ENCODE data around the gene JARID2. TPM values are rescaled to one million over a fixed set of nuclear protein-coding genes. Genes with fewer than 3 reads are reported as not detected.

JARID2 gene
- total and polyA plus RNA-seq, 4 donors = 3.8 to 14.8 (median 12.0) TPM

DNA sequence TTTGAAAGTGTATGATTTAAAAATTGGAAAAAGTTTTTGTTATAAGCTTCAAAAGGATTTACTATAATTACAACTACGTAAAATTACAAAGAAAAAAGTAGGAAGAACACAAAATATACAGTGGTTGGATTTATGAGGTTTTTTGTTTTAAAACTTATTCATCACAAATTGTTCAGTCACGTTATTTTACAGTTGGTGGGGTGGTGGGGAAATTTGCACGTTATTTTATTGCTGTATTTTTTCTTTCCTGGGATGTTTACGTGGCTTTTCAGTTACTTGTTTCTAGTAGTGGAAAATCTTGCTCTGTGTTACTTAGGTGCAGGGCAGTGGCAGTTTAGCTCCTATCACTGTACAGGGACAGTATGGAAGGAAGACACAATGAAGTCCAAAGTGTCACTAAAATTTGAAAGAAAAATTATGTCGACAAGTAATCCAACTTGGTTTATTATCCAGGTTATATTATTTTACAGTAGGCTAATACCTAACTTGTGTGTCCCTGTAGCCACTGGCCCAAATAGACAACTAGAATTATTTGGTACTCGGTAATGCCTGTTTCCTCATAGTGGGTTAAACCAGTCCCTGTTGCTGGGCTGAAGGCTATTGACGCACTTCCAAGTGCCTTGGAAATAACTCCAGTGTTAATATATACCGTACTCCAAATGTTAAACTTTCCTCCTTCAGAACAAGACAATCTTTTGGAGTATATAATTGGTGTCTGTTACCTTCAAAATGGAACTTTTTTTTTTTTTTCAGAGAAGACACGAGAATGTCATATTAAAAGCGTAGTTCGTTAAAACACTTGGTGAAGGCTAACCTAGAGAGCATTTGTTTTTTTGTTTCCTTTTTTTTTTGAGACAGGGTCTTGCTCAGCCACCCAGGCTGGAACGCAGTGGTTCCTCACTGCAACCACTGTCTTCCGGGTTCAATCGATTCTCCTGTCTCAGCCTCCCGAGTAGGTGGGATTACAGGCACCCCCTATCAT lies 4.6 kb downstream of the JARID2 start:
- no peak for ATAC-seq (ENCODE audit: insufficient read depth, low FRiP score)

DNA sequence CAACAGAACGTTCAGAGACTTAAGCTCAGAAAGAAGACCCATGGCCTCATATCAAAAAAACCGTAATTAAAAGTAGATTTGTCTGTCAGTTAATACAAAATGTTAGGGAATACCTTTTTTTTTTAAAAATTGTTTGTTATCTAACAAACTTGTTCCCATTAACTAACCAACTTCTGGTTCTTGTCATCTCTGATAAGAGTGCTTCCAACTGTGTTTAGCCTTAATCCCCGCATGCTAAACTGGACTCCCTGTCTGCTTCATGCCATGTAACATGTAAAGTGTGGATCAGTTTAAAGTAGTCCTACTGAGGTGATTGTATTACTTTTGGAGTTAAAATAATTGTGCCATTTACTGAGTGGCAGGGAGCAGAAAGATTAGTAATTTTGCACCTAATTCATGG lies 6.3 kb downstream of the JARID2 start:
- TF ChIP-seq, protein P1, sequence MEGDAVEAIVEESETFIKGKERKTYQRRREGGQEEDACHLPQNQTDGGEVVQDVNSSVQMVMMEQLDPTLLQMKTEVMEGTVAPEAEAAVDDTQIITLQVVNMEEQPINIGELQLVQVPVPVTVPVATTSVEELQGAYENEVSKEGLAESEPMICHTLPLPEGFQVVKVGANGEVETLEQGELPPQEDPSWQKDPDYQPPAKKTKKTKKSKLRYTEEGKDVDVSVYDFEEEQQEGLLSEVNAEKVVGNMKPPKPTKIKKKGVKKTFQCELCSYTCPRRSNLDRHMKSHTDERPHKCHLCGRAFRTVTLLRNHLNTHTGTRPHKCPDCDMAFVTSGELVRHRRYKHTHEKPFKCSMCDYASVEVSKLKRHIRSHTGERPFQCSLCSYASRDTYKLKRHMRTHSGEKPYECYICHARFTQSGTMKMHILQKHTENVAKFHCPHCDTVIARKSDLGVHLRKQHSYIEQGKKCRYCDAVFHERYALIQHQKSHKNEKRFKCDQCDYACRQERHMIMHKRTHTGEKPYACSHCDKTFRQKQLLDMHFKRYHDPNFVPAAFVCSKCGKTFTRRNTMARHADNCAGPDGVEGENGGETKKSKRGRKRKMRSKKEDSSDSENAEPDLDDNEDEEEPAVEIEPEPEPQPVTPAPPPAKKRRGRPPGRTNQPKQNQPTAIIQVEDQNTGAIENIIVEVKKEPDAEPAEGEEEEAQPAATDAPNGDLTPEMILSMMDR (IDR thresholded peaks at IDR 0.05; ENCODE audit: control extremely low read depth, extremely low read depth) = no peak
- H3K9me3 ChIP-seq (ENCODE audit: control insufficient read depth in 4 of 4, insufficient read depth in 3 of 4, low read length in 3 of 4) = no peaks in the 10 kb centered on the region
- no peak overlapping the region for H3K4me3 ChIP-seq
- no peaks in the 10 kb centered on the region for H3K36me3 ChIP-seq (ENCODE audit: control insufficient read depth in 4 of 4, insufficient read depth in 4 of 4, low read length in 4 of 4)
- WGBS, 2 donors = 38 to 66% methylated on average over 3 of the region's 3 CpGs
- ATAC-seq (ENCODE audit: insufficient read depth, low FRiP score) = no peak
- no peak overlapping the region for H3K27ac ChIP-seq (ENCODE audit: low read depth in 1 of 2, low read length in 1 of 2)
- H3K9ac ChIP-seq (ENCODE audit: insufficient read depth in 1 of 2, low read length in 2 of 2) = no peak overlapping the region
- DNase-seq = no peak
- H3K4me1 ChIP-seq (ENCODE audit: control insufficient read depth in 5 of 5, insufficient read depth in 5 of 5, low read length in 5 of 5) = peaks cover 6 to 30% (median 16%) of the 10 kb centered on the region in 5 donors
- H3K27me3 ChIP-seq (ENCODE audit: control insufficient read depth in 3 of 3, insufficient read depth in 3 of 3, low read length in 2 of 3) = no peaks in the 10 kb centered on the region

More for the DNA sequence above, 4.6 kb downstream of the JARID2 start:
- H3K9ac ChIP-seq (ENCODE audit: insufficient read depth in 1 of 2, low read length in 2 of 2) = no peak overlapping the region
- peaks cover under 1 to 19% (median 12%) of the 10 kb centered on the region in 5 donors for H3K4me1 ChIP-seq (ENCODE audit: control insufficient read depth in 5 of 5, insufficient read depth in 5 of 5, low read length in 5 of 5)
- no peaks in the 10 kb centered on the region for H3K27me3 ChIP-seq (ENCODE audit: control insufficient read depth in 3 of 3, insufficient read depth in 3 of 3, low read length in 2 of 3)
- H3K9me3 ChIP-seq (ENCODE audit: control insufficient read depth in 4 of 4, insufficient read depth in 3 of 4, low read length in 3 of 4) = no peaks in the 10 kb centered on the region
- H3K4me3 ChIP-seq = no peak overlapping the region
- H3K27ac ChIP-seq (ENCODE audit: low read depth in 1 of 2, low read length in 1 of 2) = no peak overlapping the region
- DNase-seq = peak in 2 of 3 donors; percentile 35 to 51
- H3K36me3 ChIP-seq (ENCODE audit: control insufficient read depth in 4 of 4, insufficient read depth in 4 of 4, low read length in 4 of 4) = no peaks in the 10 kb centered on the region
- WGBS, 2 donors = 62 to 78% methylated on average over 15 of the region's 15 CpGs
- TF ChIP-seq, protein P1 (IDR thresholded peaks at IDR 0.05; ENCODE audit: control extremely low read depth, extremely low read depth) = no peak

DNA sequence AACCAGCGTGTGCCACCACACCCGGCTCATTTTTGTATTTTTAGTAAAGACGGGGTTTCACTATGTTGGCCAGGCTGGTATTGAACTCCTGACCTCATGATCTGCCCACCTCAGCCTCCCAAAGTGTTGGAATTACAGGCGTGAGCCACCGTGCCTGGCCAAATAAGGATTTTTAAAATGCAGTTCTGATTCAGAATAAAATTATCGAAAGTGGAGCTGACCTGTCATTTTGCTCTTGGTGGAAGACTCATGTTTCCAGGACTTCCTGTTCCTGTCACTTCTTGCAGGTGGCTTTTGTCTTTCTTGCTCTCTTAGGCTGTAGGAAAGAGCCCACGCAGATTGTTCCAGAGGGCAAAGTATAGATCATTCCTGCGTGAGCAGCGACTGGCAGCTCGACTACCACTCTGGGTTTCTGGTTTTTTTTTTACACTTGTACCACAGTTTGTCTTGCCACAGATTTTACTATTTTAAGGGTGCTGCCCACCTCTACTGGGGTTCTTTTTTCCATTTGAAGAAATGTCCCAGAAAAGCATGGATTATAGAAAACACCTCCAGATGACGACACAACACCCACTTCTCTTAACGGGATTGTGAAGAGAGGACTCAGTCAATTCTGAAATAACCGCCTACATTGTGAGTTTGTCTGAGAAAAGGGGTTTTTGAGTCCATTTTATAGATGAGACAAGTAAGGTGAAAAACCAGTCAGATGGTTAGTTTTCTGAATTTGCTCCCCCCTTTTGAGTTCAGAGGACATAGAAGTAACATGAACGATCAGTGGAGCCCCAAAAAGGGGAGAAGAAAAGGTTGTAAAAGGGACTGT lies 7.5 kb downstream of the JARID2 start:
- Histone ChIP-seq H3K9ac (ENCODE audit: insufficient read depth in 1 of 2, low read length in 2 of 2) (no peak overlapping the region), H3K27me3 (ENCODE audit: control insufficient read depth in 3 of 3, insufficient read depth in 3 of 3, low read length in 2 of 3) (no peaks in the 10 kb centered on the region), H3K27ac (ENCODE audit: low read depth in 1 of 2, low read length in 1 of 2) (no peak overlapping the region), H3K4me1 (ENCODE audit: control insufficient read depth in 5 of 5, insufficient read depth in 5 of 5, low read length in 5 of 5) (peaks cover 6 to 38% (median 16%) of the 10 kb centered on the region in 5 donors), H3K36me3 (ENCODE audit: control insufficient read depth in 4 of 4, insufficient read depth in 4 of 4, low read length in 4 of 4) (no peaks in the 10 kb centered on the region), H3K4me3 (no peak overlapping the region), H3K9me3 (ENCODE audit: control insufficient read depth in 4 of 4, insufficient read depth in 3 of 4, low read length in 3 of 4) (no peaks in the 10 kb centered on the region)
- TF ChIP-seq, protein P1 (IDR thresholded peaks at IDR 0.05; ENCODE audit: control extremely low read depth, extremely low read depth) = no peak
- 75 to 77% methylated on average over 14 of the region's 14 CpGs for WGBS, 2 donors
- ATAC-seq (ENCODE audit: insufficient read depth, low FRiP score) (no peak), DNase-seq (no peak)
